ENCODE measurements around the gene RNF212B.
"Not testable (repeated sequence)": the region's sequence is repeated elsewhere in the genome, so short reads cannot be mapped to it uniquely, and the experiment has no call there.

DNA sequence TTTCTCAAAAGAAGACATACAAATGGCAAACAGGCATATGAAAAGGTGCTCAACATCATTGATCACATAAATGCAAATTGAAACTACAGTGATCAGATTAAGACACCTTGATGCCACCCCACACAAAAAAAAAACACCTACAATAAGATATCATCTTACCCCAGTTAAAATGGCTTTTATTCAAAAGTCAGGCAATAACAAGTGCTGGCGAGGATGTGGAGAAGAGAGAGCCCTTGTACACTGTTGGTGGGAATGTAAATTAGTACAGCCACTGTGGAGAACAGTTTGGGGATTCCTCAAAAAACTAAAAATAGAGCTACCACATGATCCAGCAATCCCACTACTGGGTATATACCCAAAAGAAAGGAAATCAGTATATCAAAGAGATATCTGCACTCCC is 12.8 kb upstream of the RNF212B start:
- not testable (repeated sequence) for TF ChIP-seq POLR2A, CTCF (IDR thresholded peaks at IDR 0.05)

All from prostate gland (tissue), 2 donors.